IMR-90 (cell line): ENCODE measurements around the gene TP53BP2. TPM values are rescaled to one million over a fixed set of nuclear protein-coding genes. Genes with fewer than 3 reads are reported as not detected.

Experiments used
- ATAC-seq: fragments of 200-7000 bp; cut with Tn5 transposase; 2 replicates; pipeline ENCODE4 v1.9.1; 2020; ENCODE audit warnings: low read depth, mild to moderate bottlenecking, moderate library complexity
- BruUV-seq: library from RNA; stranded (reverse); fragments of 400-500 nt; replicated peaks from 2 replicates; lab custom pipeline; 2021; lab: Mats Ljungman, UMichigan
- CTCF ChIA-PET: fragments of 300-600 bp; formaldehyde crosslinking; extraction: SDS; loops from one replicate; lab custom pipeline; 2021; ENCODE audit warnings: antibody characterized with exemption; lab: Yijun Ruan, JAX
- POLR2A ChIA-PET: fragments of 300-600 bp; sonication (Branson Sonifier 250); formaldehyde crosslinking; loops from one replicate; lab custom pipeline; 2022; ENCODE audit warnings: antibody characterized with exemption; ENCODE audit not compliant: unreplicated experiment; lab: Charles Lee
- DNase-seq: peaks from one replicate; pipeline ENCODE4 v3.0.0; 2013
- H2AFZ ChIP-seq: replicated peaks from 2 replicates; pipeline ENCODE3; 2013; ENCODE audit warnings: low read length, mild to moderate bottlenecking; ENCODE audit not compliant: poor library complexity
- H2AK5ac ChIP-seq: 2 replicates; pipeline ENCODE4 v1.6.1; 2013; ENCODE audit warnings: low read depth, low read length, inconsistent platforms
- H2AK9ac ChIP-seq: replicated peaks from 2 replicates; pipeline ENCODE3; 2013; ENCODE audit warnings: mild to moderate bottlenecking, low read depth, low read length, moderate library complexity; ENCODE audit not compliant: poor library complexity
- H2BK120ac ChIP-seq: 2 replicates; pipeline ENCODE4 v1.6.1; 2013; ENCODE audit warnings: low read depth, low read length, inconsistent platforms
- H2BK15ac ChIP-seq: 3 replicates; pipeline ENCODE4 v1.6.1; 2013; ENCODE audit warnings: low read depth, low read length, inconsistent platforms
- H2BK20ac ChIP-seq: 2 replicates; pipeline ENCODE4 v1.6.1; 2013; ENCODE audit warnings: low read depth, mild to moderate bottlenecking, inconsistent platforms, low read length, moderate library complexity
- H2BK5ac ChIP-seq: 2 replicates; pipeline ENCODE4 v1.6.1; 2013; ENCODE audit warnings: mild to moderate bottlenecking, low read depth, low read length, inconsistent platforms; ENCODE audit not compliant: poor library complexity, severe bottlenecking
- H3K14ac ChIP-seq: replicated peaks from 2 replicates; pipeline ENCODE4 v1.6.1; 2013; ENCODE audit warnings: low read depth, low read length, inconsistent platforms
- H3K18ac ChIP-seq: 2 replicates; pipeline ENCODE4 v1.6.1; 2013; ENCODE audit warnings: low read depth, low read length, control low read depth
- H3K23ac ChIP-seq: 2 replicates; pipeline ENCODE4 v1.6.1; 2013; ENCODE audit warnings: low read depth, low read length, inconsistent platforms
- H3K27ac ChIP-seq: 2 replicates; pipeline ENCODE4 v1.5.1; 2013; ENCODE audit warnings: mild to moderate bottlenecking, control low read depth, low read length; ENCODE audit not compliant: insufficient read depth
- H3K27me3 ChIP-seq: 2 replicates; pipeline ENCODE4 v1.6.1; 2013; ENCODE audit warnings: low read length; ENCODE audit not compliant: control insufficient read depth, insufficient read depth
- H3K36me3 ChIP-seq: 2 replicates; pipeline ENCODE4 v1.6.1; 2013; ENCODE audit warnings: low read length, mixed read lengths; ENCODE audit not compliant: control insufficient read depth, insufficient read depth
- H3K4ac ChIP-seq: 2 replicates; pipeline ENCODE4 v1.6.1; 2013; ENCODE audit warnings: low read depth, low read length, inconsistent platforms
- H3K4me1 ChIP-seq: 2 replicates; pipeline ENCODE4 v1.6.1; 2013; ENCODE audit warnings: low read length, mixed read lengths; ENCODE audit not compliant: control insufficient read depth, insufficient read depth
- H3K4me2 ChIP-seq: 2 replicates; pipeline ENCODE4 v1.6.1; 2013; ENCODE audit warnings: low read depth, mild to moderate bottlenecking, control low read depth, low read length, moderate library complexity
- H3K4me3 ChIP-seq: 2 replicates; pipeline ENCODE4 v1.5.1; 2013; ENCODE audit warnings: low read depth, mild to moderate bottlenecking, control low read depth, low read length, moderate library complexity; ENCODE audit not compliant: insufficient read depth
- H3K56ac ChIP-seq: 2 replicates; pipeline ENCODE4 v1.6.1; 2013; ENCODE audit warnings: low read length, inconsistent platforms; ENCODE audit not compliant: insufficient read depth; ENCODE audit errors: extremely low read depth
- H3K79me1 ChIP-seq, 2 experiments: 2 replicates each; pipeline ENCODE4 v1.6.1; 2013; ENCODE audit warnings: low read length in 2 of 2, inconsistent platforms in 1 of 2, low read depth in 1 of 2
- H3K9ac ChIP-seq: 2 replicates; pipeline ENCODE4 v1.6.1; 2013; ENCODE audit warnings: low read depth, low read length, control low read depth
- H3K9me1 ChIP-seq: 2 replicates; pipeline ENCODE4 v1.6.1; 2013; ENCODE audit warnings: low read length, inconsistent platforms; ENCODE audit not compliant: insufficient read depth
- H3K9me3 ChIP-seq: 2 replicates; pipeline ENCODE4 v1.6.1; 2013; ENCODE audit warnings: low read length; ENCODE audit not compliant: control insufficient read depth, insufficient read depth
- H4K20me1 ChIP-seq: 2 replicates; pipeline ENCODE4 v1.6.1; 2013; ENCODE audit warnings: low read length, inconsistent platforms; ENCODE audit not compliant: insufficient read depth
- H4K5ac ChIP-seq: 2 replicates; pipeline ENCODE4 v1.6.1; 2013; ENCODE audit warnings: mild to moderate bottlenecking, low read depth, low read length, control low read depth
- H4K8ac ChIP-seq, 2 experiments: 2 replicates each; pipeline ENCODE4 v1.6.1; 2013; ENCODE audit warnings: low read depth in 2 of 2, low read length in 2 of 2, control low read depth in 1 of 2, inconsistent platforms in 1 of 2
- H4K91ac ChIP-seq: 2 replicates; pipeline ENCODE4 v1.6.1; 2013; ENCODE audit warnings: low read depth, low read length, inconsistent platforms; ENCODE audit not compliant: insufficient read depth
- WGBS, 2 experiments: methylation state at CpG; one replicate each; pipeline versions ENCODE4 v1.1.5 to v1.1.7; 2013; ENCODE audit warnings: missing lambda C conversion rate in 2 of 2; ENCODE audit not compliant: insufficient read length in 1 of 2; ENCODE audit errors: extremely low coverage in 2 of 2; 5-methylcytosine and 5-hydroxymethylcytosine counted together
- dilution Hi-C: fragments of 300-500 bp; cut with HindIII; formaldehyde crosslinking; loops from one replicate; pipeline ENCODE4 v1.14.3; 2018; ENCODE audit warnings: low sequenced_read_pairs; ENCODE audit not compliant: unreplicated experiment
- in situ Hi-C: fragments of 300-500 bp; cut with MboI; formaldehyde crosslinking; loops from 3 replicates; pipeline ENCODE4 v1.14.3; 2019; ENCODE audit warnings: low sequenced_read_pairs, inconsistent platforms, mixed read lengths
- intact Hi-C: fragments of 100-400 bp; cut with micrococcal nuclease; formaldehyde crosslinking; loops from 2 replicates; pipeline ENCODE4 v1.10.0; 2022
- polyA plus RNA-seq, 3 experiments: library from polyadenylated mRNA; depleted of rRNA; stranded (reverse); fragments of >200 nt; gene quantifications; 2 replicates each; pipeline ENCODE4 v1.2.3, GENCODE V29; 2012; ENCODE audit warnings: low replicate concordance in 1 of 3
- total RNA-seq: library from RNA; depleted of rRNA; stranded (reverse); fragments of >200 nt; gene quantifications from 2 replicates; pipeline ENCODE4 v1.2.3, GENCODE V29; 2012
- TF ChIP-seq, protein P1 (sequence below): conservative IDR thresholded peaks from 2 replicates; pipeline ENCODE4 v1.5.1; 2012; ENCODE audit warnings: mild to moderate bottlenecking, low read depth, low read length, improper control_type of control experiment

Gene TP53BP2
- total and polyA plus RNA-seq, 2 of the 4 experiments (the other 2 are of a cell fraction), result 19.9 to 35.0 TPM

- no peak overlapping the region for H3K9ac ChIP-seq
- no TSS peak for BruUV-seq
- 0 out of 2 replicates have a peak overlapping the region, but pooled peaks have one; percentile 34 for H3K23ac ChIP-seq
- no peak overlapping the region for H2BK15ac ChIP-seq
- DNase-seq, result no peak
- no peak for ATAC-seq
- H3K27me3 ChIP-seq, result no peaks in the 10 kb centered on the region
- no peak overlapping the region for H3K4me2 ChIP-seq
- peak overlapping the region; percentile 41; the same call in 1 of the 2 replicates for H4K91ac ChIP-seq
- H3K27ac ChIP-seq, result peak overlapping the region; percentile 21; the same call in 1 of the 2 replicates
- H2AFZ ChIP-seq, result no peak overlapping the region
- peaks cover 8% of the 10 kb centered on the region for H3K36me3 ChIP-seq
- peaks cover 41% of the 10 kb centered on the region for H4K20me1 ChIP-seq
- H4K8ac ChIP-seq, result peak overlapping the region in 1 of 2 experiments; percentile 49; a peak in 2 of 4 replicates
- CTCF ChIA-PET, result interaction anchor here (0.9 to 1.2 kb wide), 3 partner anchors 9 to 229 kb away, joined by 3 to 4 read pairs (median 3); no protein-coding TSS in a partner anchor
- H3K9me3 ChIP-seq, result no peaks in the 10 kb centered on the region
- H3K18ac ChIP-seq, result no peak overlapping the region
- H3K14ac ChIP-seq, result peak overlapping the region; percentile 26; the same call in 1 of the 2 replicates
- no peak overlapping the region for H4K5ac ChIP-seq
- no peak overlapping the region for H3K4me3 ChIP-seq
- H2AK9ac ChIP-seq, result no peak overlapping the region
- peak overlapping the region; percentile 8 for H2BK5ac ChIP-seq
- WGBS, 2 experiments, result no CpG with 5 or more reads among the region's 2 CpGs
- H2BK20ac ChIP-seq, result peak overlapping the region; percentile 6; the same call in 1 of the 2 replicates
- intact Hi-C loops, result no loop called here
- H2AK5ac ChIP-seq, result no peak overlapping the region
- in situ Hi-C loops, result no loop called here
- POLR2A ChIA-PET, result no interaction called here
- H3K4ac ChIP-seq, result peak overlapping the region; percentile 19
- TF ChIP-seq, protein P1, sequence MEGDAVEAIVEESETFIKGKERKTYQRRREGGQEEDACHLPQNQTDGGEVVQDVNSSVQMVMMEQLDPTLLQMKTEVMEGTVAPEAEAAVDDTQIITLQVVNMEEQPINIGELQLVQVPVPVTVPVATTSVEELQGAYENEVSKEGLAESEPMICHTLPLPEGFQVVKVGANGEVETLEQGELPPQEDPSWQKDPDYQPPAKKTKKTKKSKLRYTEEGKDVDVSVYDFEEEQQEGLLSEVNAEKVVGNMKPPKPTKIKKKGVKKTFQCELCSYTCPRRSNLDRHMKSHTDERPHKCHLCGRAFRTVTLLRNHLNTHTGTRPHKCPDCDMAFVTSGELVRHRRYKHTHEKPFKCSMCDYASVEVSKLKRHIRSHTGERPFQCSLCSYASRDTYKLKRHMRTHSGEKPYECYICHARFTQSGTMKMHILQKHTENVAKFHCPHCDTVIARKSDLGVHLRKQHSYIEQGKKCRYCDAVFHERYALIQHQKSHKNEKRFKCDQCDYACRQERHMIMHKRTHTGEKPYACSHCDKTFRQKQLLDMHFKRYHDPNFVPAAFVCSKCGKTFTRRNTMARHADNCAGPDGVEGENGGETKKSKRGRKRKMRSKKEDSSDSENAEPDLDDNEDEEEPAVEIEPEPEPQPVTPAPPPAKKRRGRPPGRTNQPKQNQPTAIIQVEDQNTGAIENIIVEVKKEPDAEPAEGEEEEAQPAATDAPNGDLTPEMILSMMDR, result no peak
- H3K56ac ChIP-seq, result no peak overlapping the region
- H3K79me1 ChIP-seq, result peaks cover 25 to 69% of the 10 kb centered on the region in 2 experiments
- H3K4me1 ChIP-seq, result peaks cover 13% of the 10 kb centered on the region
- dilution Hi-C loops, result no loop called here
- H3K9me1 ChIP-seq, result peaks cover 26% of the 10 kb centered on the region
- peak overlapping the region; percentile 39 for H2BK120ac ChIP-seq
Observed at GRCh38 chr1:223820515-223820858, 25.3 kb downstream of the TP53BP2 start.
